Measurements from ENCODE around the gene YBX2.

- no peak for TF ChIP-seq CTCF (IDR thresholded peaks at IDR 0.05)
- no peak for TF ChIP-seq TCF7L2 (IDR thresholded peaks at IDR 0.05; ENCODE audit: low read depth, low read length)
- TF ChIP-seq POLR2AphosphoS5 (IDR thresholded peaks at IDR 0.05; ENCODE audit: low read depth, low read length) = no peak
Observed at GRCh38 chr17:7334938-7335538, 40.6 kb upstream of the YBX2 start.

Measured in Panc1 (cell line).